GM19023 (cell line): ENCODE measurements around the gene STARD5.

Experiments
- ATAC-seq: cut with Tn5 transposase; IDR thresholded peaks from one replicate; pipeline ENCODE4 v1.9.1; 2021; ENCODE audit warnings: mild to moderate bottlenecking, moderate library complexity; ENCODE audit not compliant: unreplicated experiment

STARD5 gene

DNA sequence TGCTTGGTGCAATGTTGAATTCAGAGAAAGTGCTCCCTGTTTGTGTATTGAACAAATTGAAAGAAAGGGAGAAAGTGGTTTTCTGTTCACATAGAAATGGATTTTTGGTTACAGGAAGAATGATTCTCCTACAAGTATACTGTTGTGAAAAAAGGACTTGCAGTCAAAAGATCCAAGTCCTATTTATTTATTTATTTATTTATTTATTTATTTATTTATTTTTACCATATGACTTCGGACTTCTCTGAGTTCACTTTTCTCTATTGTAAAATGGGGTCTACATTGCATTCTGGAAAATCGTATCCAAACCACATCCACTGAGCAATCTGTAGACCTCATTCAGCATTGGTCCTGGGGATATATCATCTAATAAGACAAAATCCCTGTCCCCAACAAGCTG is 46.1 kb downstream of the STARD5 start:
- ATAC-seq, result no peak

DNA sequence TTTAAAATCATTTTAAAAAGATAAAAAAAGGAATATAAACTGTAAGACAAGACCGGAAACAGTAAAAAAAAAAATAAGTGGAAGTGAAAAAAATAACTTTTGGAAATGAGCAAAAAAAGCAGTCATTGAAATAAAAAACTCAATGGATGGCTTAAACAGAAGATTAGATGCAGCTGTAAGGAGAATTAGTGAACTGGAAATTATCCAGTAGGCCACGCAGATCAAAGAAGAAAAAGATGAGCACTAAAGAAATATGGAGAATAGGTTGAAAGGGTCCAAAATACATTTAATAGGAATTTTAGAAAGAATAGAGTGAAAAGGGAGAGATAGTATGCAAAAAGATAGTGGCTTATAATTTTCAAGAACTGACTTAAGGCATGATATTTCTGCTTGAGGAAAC is 47.0 kb downstream of the STARD5 start:
- no peak for ATAC-seq

DNA sequence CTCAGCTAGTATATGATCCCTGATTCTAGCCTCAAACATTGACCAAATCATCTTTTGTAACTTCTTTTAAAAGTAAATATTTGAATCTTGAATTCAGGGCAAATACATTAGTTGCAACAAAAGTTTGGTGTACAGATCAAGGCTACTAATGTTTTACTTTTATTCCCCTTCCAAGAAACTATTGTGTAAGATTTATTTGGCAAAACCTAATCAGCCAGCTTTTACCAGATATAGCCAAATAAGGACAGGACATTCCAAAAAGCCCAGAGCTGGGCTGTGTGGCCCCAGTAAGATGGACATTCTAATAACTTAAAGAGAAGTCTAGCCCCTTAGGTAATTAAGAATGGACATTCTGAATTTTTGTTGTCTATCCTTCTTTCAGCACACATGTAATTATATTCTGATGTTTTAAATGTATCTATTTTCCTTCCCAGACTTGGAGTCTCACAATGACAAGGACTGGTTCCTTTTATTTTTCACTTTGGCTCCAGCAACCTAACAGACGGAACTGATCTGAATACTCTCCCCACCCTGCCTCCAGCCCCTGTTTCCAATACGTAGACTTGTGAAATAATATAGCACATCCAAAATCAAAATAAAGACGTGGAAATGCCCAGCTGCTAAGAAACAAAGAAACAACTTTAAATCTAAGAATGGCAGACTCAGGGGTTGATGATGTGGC is 48.1 kb downstream of the STARD5 start:
- no peak for ATAC-seq

DNA sequence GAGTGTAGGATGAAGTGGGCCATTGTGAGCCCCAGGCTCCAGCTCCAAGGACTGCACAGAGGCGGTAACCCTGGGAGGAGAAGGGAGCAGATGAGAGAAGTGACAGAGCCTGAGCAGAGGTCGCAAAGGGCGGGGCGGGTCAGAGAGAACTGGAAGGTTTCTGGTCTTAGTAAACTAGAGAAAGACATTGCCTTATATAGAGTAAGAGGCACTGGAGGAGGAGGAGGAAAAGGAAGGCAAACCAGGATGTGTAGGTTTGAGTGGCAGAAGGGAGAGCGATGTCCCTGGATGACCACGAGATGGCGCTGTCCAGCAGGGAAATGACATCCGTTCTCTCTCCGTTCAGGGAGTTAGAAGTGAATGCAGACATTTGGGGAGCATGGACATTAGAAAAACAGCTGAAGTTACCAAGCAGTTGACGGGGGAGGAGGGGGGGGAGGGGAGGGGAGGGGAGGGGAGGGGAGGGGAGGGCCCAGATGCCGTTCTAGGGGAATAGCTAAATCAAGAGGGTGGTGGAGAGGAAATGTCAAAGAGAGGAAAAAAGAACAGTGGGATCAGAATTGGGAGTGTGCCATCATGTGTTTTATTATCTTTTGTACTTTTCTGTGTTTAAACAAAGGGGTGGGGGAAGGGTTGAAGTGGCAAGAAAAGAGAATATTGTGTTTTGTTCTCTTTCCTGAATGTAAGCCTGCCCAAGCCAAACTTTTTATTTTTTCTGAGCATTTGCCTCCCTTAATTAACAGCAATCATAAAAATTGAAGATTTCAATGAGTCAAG is 48.8 kb downstream of the STARD5 start:
- ATAC-seq, result peak; percentile 82

DNA sequence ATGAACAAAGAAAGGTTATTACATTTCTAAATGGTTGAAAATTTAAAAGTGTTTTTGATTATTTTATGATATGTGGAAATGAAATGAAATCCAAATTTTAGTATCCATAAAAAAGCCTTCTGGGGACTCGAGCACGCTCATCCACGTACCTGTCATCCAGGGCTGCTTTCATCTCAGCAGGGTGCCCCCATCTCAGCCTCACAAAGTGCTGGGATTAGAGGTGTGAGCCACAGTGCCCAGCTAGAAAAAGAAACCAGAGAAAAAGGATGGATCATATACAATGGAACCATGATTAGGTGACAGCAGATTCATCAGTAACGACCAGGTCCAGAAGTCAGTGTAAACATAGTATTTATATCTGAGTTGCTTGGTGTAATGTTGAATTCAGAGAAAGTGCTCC is 49.7 kb downstream of the STARD5 start:
- no peak for ATAC-seq

DNA sequence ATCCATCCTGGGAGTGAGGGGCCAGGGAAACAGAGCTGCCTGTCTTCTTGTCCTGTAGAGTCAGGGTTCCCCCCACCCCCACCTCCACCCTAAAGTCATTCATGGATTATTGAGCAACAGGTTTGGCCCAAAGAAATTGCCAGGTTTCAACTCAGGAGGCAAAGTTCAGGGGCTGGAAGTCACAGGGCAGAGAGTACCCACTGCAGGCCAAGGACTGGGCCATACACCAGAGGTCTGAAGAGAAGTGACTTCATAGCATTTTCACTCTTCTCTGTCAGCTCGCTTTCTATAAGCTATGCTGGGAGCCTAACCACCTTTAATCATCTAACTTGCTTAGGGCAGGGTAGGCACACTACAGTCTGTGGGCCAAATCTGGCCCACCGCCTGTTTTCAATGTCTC is 50.1 kb downstream of the STARD5 start:
- no peak for ATAC-seq

DNA sequence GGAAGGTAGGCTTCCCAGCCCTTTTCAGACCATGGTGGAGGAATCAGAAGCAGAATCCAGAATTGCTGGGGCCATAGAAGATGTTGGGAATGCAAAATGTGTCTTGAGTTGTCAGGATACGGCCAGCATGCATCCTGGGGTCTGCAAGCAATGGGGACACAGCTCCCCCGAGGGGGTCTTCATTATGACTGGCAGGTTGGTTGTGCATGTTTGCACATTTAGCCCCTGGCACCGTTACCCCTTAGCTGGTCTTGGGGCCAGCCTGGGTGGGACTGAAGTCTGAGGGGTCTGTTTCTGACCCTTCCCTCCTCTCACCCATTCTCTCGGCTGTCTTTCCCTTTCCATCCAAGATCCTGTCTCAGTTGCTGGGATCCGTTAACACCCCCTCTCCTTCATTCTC is 50.7 kb downstream of the STARD5 start:
- ATAC-seq, result no peak

DNA sequence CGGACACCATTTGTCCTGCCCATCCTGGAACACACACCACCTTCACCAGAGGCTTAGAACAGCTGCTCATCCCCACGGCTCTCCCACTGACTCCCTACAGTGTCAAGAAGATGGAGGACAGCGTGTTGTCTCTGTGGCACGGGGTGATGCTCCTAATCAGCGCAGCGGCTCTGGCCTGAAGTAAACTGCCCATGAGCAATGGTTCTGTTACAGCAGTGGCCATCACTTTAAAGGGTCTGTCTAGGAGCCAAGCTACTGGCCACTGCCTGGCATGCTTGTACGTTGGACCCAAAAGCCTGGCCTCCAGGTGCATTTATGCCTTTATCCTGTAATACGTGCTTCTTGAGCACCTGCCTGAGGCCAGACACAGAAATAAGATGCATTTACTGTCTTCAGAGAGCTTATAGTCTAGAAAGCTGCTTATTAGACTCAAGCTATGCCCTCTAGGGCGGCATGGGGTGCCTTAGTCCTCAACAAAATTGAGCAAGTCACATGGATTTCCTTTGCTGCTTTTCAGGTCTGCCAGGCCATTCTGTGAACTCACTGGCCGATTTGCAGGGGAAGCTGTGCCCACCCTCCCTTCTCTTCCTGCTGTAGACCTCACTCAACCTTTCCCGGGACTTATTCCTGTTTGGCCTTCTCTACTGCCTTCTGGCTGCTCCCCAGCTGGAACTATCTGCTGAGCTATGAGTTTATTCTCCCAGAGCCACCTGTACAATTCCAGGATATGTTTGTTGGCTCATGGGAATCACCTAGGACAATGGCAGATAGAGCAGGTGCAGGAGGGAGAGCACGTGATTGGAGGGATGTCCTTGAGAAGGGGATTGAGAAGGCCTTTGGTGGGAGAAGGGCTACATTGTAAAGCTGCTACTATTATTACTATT is 51.9 kb downstream of the STARD5 start:
- no peak for ATAC-seq

DNA sequence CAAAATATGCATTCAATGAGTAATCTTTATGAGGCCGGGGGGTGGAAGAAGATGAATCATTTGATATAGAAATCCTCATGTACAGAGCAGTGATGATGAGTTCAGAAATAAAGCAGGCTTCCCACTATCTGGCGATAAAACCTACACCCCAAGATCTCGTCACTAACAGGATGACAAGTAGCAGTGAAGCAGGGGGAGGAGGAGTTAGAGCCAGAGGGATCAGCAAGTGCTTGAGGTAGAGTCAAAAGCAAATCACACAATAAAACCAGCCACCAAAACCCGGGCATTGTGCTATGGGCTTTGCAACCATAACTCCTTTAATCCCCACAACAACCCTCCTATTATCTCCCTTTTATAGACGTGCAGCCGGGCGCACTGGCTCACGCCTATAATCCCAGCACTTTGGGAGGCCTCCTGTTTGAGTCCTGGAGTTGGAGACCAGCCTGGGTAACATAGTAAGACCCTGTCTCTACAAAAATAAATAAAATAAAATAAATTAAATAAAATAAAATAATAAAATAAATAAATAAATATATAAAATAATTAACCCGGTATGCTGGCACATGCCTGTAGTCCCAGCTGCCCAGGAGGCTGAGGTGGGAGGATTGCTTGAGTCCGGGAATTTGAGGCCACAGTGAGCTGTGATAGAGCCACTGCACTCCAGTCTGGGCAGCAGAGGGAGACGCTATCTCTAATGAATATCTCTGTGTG is 53.0 kb downstream of the STARD5 start:
- ATAC-seq, result no peak

DNA sequence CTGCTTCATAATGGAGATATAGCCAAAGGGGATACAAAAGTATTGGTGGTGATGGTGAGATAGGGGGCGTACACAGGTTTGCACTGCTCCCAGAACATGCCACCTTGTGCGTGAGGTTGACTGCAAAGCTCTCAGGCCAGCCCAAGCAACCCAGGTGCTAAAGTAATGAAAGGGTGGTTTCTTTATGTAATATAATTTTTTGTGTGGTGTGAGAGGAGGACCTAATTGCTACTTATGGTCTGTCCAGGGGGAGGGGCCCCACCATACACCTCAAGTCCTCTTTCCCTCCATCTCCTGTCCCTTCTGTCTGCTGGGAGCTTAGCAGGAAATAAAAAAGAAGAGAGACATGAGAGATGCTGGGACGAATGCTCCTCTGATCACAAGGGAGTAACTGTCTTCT is 53.8 kb downstream of the STARD5 start:
- ATAC-seq, result no peak

DNA sequence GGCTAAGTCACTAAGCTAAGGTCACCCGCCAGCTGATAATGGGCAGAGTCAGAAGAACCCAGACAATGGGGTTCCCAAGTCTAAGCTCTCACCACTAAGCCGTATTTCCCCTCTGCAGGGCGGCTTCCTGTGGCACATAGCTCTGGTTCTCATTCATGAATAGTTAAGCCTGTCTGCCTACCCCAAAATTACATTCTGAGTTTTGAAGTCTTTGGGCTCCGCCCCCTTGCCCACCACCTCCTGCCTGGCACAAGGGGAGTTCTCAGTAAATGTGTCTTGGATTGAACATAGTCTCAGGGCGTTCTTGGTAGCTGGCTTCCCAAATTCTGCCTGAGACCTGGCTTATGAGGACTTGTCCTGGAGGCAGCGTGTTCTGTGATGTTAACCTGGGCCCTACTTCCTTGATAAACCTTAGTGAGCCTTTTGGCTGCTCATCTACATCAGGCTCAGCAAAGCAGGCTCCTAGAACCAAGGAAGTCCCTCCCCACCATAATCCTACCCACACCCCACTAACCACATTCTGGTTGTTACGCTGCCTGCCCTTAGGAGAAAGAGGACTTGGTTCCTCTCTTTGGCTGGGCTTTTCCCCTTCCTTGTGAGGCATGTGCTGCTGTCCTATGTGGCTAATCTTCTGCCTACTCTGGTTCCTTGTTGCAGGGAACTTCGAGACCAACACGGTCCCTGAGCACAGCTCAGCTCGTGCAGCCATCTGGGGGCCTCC is 54.9 kb downstream of the STARD5 start:
- ATAC-seq, result no peak

DNA sequence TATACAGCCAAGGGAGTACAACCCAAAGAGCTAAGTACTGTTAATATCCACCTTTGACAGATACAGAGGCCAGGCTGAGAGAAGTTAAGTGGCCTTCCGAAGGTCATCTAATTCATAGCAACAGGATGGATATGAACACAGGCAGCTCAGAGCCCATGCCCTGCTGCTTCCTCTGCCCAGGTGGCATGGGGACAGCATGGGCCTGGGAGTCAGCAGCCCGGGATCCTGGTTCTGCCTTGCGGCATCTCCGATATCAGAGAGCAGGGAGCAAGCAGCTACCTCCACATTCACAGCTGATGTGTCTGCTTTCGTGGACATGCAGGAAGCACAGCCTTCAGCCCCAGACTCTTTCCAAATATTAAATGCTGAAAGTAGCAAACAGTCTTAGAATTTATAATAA is 55.6 kb downstream of the STARD5 start:
- ATAC-seq, result no peak

DNA sequence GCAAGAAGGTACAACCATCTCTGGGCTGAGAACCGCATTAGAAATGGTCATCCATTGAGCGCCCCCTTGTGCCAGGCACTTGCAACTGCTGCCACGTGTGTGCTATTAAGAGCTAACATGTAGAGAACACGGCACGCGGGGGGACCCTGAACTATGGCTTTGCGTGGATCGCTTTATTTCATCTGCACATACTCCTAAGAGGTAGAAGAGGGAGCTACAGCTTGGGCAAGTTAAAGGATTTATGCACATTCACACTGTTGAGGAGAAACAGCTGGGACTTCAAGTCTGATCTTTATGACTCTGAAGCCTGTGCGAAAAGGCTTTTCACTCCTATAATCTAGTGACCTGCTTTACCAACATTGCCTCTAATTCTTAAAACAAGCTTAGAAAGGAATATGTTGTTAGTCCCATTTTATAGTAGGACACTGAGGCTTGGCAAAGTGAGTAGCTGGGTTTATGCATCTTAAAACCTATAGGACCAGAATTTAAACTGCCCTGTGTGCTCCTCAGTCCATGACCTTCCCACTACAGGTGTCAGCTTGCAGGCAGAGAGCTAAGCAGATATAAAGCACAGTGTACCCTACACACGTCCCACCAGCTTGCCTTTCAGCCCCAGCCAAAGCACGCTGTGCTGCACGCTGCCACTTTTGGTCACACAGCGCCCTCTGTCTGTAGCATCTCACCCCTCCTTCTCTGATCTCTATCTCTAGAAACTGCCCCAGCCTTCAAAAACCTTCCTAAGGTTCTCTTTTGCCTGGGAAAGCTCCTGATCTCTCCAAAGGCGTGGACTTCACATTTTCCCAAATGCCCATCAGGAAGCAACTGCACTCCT is 57.8 kb downstream of the STARD5 start:
- peak; percentile 82 for ATAC-seq

DNA sequence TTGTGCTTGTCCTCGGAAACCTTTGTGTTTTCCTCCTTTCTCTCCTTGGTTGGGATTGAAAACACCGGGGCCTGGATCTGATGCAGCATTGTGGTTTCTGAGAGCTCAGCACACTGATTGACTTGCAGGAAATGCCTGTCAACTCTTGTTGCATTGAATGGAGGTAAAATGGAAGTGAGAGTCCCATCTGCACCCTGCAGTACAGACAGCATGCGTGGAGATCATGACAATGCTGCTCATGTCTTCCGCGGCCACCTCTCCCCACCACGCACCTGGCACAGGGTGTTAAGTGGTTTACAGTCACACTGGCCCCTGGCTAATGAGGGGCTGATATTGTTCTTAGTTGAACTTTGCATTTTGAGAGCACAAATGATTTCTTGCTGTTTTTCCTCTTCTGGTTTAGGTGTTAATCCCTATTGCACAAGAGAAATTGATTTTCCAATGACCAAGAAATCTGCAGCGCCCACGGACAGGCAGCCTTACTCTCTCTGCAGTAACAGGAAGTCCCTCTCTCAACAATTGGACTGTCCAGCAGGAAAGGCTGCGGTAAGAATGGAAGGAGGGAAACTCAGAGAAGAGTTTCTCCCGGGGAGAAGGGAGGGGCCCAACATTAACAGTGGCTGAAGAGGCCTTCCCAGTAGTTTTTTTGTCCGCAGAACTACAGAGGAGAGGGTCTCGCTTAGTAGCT is 58.5 kb downstream of the STARD5 start:
- ATAC-seq, result no peak

DNA sequence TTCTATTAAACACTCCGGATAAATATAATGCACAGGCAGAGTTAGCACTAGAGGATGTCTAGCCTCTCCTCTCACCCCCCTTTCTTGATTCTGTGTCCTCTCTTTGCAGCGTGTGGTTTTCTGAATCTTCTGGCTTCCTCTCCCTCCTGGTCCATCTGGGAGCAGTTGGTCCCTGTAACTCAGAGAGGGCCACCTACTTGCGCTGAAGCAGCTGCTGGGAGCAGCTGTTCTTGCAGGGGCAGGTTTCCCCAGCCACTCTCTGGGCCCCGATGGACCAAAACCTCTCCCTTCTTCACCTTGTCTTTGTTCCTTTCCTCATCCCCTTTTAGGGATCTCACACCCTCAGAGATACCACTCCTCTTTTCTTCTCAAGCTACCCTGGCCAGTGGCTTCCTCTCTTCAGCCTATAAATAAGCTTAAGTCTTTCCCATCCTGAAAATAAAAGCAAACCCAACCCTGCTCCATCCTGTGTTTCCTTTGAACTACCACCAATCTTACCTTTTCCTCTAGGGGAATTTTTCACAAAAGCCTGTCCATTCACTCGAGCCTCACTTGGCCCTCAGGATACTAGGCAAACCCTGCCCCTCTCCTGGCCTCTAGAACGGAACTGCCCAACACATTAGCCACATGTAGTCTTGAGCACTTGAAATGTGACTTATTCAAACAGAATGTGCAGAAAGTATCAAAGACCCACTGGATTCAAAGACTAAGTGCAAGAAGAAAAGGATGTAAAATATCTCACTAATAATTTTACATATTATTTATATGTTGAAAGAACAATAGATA is 59.7 kb downstream of the STARD5 start:
- no peak for ATAC-seq

DNA sequence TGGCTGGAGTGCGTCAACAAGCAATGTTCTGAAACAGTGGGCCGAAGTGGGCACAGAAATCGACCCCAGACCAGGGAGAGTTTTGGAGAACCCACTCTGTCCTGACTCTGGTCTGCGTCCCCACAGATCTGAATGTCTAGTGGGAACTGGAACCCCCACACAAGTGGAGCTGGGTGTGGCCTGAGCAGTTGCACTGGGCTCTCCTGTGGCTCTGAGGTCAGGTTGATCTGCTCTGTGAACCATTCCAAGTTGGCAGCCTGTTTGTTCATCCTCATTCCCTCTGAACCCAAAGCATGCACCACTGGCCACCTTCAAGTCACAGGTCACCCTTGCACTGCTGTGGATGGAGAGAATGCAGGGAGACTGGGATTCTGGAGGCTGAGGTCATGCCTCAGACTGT is 60.5 kb downstream of the STARD5 start:
- no peak for ATAC-seq

DNA sequence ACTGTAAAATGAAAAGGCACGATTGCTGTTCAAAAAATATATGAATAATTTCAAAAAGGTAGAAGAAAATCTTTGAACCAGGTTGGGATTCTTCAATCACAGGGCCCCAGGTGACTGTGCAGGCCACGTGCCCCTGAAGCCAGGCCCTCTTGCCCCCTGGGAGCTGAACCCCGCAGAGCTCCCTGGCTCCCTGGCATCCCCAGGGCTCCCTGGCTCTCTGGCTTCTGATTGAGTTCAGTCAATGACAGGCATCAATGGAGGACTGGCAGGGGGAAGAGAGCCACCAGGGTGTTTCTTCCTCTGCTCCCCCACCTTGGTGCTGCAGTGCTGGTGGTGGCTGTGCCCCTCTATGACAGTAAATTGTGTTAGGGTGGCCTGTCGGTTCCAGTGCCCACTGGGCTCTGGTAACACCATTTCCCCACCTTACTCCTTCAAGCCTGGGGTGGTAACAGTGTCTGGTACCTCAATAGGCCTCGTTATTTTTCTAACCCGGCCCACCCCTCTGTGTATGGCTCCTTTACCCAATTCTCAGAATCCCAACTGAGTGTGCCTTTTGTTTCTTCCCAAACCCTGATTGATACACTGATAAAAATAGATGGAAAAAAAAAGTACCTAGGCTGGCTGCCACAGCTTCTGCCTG is 62.6 kb downstream of the STARD5 start:
- ATAC-seq, result no peak
